Measurements from ENCODE around the gene CCBE1.

The CCBE1 gene

DNA sequence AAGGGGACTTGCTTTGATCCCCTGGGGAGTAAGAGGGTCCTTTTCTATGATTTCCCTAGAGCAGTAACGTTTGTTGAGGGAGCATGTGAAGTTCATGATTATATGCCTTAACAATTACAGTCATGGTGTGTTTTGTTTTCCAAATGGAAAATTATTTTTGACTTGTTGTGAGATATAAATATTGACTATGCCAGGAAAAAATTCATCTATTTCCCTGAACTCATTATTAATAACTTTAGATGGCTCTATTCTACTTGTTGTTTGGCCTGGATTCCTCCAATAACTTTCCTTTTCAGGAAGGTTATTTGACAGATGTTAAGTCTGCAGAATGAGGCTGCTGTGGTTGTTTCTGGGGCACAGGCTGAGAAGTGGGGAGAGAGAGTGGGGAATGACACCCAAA is 266.1 kb downstream of the CCBE1 start:
- ChIA-PET POLR2A (no interaction called here), CTCF (interaction anchor here (1.4 to 2.8 kb wide), 2 partner anchors 16 to 28 kb away, joined by 3 to 13 read pairs; no protein-coding TSS in a partner anchor)
- TF ChIP-seq, protein P1, sequence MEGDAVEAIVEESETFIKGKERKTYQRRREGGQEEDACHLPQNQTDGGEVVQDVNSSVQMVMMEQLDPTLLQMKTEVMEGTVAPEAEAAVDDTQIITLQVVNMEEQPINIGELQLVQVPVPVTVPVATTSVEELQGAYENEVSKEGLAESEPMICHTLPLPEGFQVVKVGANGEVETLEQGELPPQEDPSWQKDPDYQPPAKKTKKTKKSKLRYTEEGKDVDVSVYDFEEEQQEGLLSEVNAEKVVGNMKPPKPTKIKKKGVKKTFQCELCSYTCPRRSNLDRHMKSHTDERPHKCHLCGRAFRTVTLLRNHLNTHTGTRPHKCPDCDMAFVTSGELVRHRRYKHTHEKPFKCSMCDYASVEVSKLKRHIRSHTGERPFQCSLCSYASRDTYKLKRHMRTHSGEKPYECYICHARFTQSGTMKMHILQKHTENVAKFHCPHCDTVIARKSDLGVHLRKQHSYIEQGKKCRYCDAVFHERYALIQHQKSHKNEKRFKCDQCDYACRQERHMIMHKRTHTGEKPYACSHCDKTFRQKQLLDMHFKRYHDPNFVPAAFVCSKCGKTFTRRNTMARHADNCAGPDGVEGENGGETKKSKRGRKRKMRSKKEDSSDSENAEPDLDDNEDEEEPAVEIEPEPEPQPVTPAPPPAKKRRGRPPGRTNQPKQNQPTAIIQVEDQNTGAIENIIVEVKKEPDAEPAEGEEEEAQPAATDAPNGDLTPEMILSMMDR (IDR thresholded peaks at IDR 0.05; ENCODE audit: control extremely low read depth, extremely low read depth, low read depth, missing control alignments): no peak
- DNase-seq (ENCODE audit: extremely low spot score): no peak

GRCh38 chr18:59429608-59430007 is 267.6 kb downstream of the CCBE1 start:
- DNase-seq (ENCODE audit: extremely low spot score): no peak
- TF ChIP-seq, protein P1 (IDR thresholded peaks at IDR 0.05; ENCODE audit: control extremely low read depth, extremely low read depth, low read depth, missing control alignments): no peak
- ChIA-PET POLR2A (no interaction called here), CTCF (interaction anchor here (1.4 to 2.8 kb wide), 3 partner anchors 17 to 29 kb away, joined by 3 to 13 read pairs (median 3); no protein-coding TSS in a partner anchor)

DNA sequence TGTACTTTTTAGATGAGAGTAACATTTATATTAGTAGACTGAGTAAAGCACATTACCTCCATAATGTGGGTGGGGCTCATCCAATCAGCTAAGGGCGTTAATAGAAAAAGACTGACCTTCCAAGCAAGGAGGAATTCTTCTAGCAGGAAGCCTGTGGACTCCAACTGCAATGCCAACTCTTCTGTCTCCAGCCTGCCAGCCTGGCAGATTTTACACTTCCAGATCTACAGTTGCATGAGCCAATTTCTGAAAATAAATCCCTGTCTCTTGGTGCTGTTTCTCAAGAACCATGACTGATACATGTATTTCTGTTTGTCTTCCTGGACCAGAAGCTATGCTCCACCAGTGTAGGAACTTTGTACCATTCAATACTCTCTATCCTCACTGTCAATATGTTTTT is 269.2 kb downstream of the CCBE1 start:
- DNase-seq (ENCODE audit: extremely low spot score): no peak
- CTCF ChIA-PET: no interaction called here
- TF ChIP-seq, protein P1 (IDR thresholded peaks at IDR 0.05; ENCODE audit: control extremely low read depth, extremely low read depth, low read depth, missing control alignments): no peak
- POLR2A ChIA-PET: no interaction called here

GRCh38 chr18:59426855-59427254 is 270.4 kb downstream of the CCBE1 start:
- ChIA-PET CTCF (interaction anchor here (2.7 kb wide), 1 partner anchor 32 kb away, joined by 10 read pairs; no protein-coding TSS in a partner anchor), POLR2A (no interaction called here)
- TF ChIP-seq, protein P1 (IDR thresholded peaks at IDR 0.05; ENCODE audit: control extremely low read depth, extremely low read depth, low read depth, missing control alignments): no peak
- DNase-seq (ENCODE audit: extremely low spot score): no peak

- DNase-seq (ENCODE audit: extremely low spot score): no peak
- ChIA-PET POLR2A (no interaction called here), CTCF (interaction anchor here (1.8 kb wide), 1 partner anchor 21 kb away, joined by 7 read pairs; no protein-coding TSS in a partner anchor)
These were observed 274.0 kb downstream of the CCBE1 start for GRCh38 chr18:59423259-59423658.

DNA sequence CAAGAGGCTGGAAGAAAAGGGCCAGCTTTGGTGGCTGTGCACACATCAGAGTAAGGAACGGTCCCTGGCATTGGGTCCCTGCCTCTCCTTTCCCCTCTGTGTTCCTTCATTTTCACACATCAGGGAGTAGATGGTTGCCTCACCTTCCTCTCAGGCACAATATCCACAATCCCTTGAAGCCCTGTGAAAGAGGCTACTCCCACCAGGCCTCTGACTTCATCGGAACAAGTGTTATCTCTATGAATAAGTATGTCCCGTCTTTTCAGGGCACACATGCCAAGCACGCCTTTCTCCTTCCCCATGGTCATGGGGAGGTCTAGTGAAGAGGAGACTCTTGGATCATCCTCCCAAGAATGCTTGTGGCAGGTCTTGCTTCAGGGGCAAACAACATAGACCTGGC is 277.0 kb downstream of the CCBE1 start:
- POLR2A ChIA-PET: no interaction called here
- TF ChIP-seq, protein P1 (IDR thresholded peaks at IDR 0.05; ENCODE audit: control extremely low read depth, extremely low read depth, low read depth, missing control alignments): no peak
- DNase-seq (ENCODE audit: extremely low spot score): no peak
- CTCF ChIA-PET: interaction anchor here (3.5 kb wide), 1 partner anchor 18 kb away, joined by 12 read pairs; no protein-coding TSS in a partner anchor

More at GRCh38 chr18:59423259-59423658, 274.0 kb downstream of the CCBE1 start:
- TF ChIP-seq, protein P1 (IDR thresholded peaks at IDR 0.05; ENCODE audit: control extremely low read depth, extremely low read depth, low read depth, missing control alignments): no peak

Data from GM10248 (cell line).